ENCODE results near the gene FGFR3. TPM values are rescaled to one million over a fixed set of nuclear protein-coding genes. Genes with fewer than 3 reads are reported as not detected.

FGFR3 gene
- total RNA-seq, 2 experiments from 2014 or later = 0.07 to 1.0 TPM

GRCh38 chr4:1753697-1754311 is 39.3 kb upstream of the FGFR3 start:
- ChIA-PET POLR2A (interaction anchor here (0.6 to 1.1 kb wide), 2 partner anchors 14 to 24 kb away, joined by 3 read pairs; no protein-coding TSS in a partner anchor), CTCF (interaction anchor here (1.1 kb wide), 1 partner anchor 14 kb away, joined by 3 read pairs; no protein-coding TSS in a partner anchor)
- intact Hi-C loops (cut with micrococcal nuclease) = no loop called here
- Mint-ChIP-seq H3K4me3 (no peak overlapping the region), H3K36me3 (ENCODE audit: low read depth) (no peaks in the 10 kb centered on the region), H3K27ac (no peak overlapping the region), H3K9me3 (no peaks in the 10 kb centered on the region), H3K27me3 (peaks cover 4% of the 10 kb centered on the region), H3K4me1 (ENCODE audit: low read depth) (peaks cover 4% of the 10 kb centered on the region)
- DNase-seq (no peak), ATAC-seq (no peak)
- TF ChIP-seq, protein P1, sequence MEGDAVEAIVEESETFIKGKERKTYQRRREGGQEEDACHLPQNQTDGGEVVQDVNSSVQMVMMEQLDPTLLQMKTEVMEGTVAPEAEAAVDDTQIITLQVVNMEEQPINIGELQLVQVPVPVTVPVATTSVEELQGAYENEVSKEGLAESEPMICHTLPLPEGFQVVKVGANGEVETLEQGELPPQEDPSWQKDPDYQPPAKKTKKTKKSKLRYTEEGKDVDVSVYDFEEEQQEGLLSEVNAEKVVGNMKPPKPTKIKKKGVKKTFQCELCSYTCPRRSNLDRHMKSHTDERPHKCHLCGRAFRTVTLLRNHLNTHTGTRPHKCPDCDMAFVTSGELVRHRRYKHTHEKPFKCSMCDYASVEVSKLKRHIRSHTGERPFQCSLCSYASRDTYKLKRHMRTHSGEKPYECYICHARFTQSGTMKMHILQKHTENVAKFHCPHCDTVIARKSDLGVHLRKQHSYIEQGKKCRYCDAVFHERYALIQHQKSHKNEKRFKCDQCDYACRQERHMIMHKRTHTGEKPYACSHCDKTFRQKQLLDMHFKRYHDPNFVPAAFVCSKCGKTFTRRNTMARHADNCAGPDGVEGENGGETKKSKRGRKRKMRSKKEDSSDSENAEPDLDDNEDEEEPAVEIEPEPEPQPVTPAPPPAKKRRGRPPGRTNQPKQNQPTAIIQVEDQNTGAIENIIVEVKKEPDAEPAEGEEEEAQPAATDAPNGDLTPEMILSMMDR (IDR thresholded peaks at IDR 0.05) = no peak

DNA sequence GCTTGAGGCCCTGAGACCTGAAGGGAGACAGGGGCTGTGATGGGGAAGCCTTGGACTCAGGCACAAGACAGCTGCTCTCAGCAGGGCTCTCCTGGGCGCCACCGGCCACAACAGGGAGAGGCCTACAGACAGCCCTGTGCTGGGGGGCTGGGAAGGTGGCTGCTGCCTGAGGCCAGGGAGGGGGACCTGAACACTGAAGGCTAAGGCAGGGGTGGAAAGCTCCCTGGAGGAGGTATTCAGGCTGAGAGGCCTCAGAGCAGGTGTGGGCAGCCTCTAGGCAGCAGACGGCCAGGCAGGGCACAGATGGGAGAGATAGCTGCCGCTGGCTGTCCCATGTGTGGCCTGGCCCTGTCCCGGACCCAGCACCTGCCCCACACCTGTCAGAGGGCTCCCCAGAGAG is 38.8 kb upstream of the FGFR3 start:
- ChIA-PET POLR2A (interaction anchor here (1.1 kb wide), 2 partner anchors 11 to 25 kb away, joined by 3 read pairs; no protein-coding TSS in a partner anchor), CTCF (interaction anchor here (1.1 to 1.2 kb wide), 2 partner anchors 9 to 13 kb away, joined by 3 to 5 read pairs; no protein-coding TSS in a partner anchor)
- TF ChIP-seq, protein P1 (IDR thresholded peaks at IDR 0.05) = no peak
- Mint-ChIP-seq H3K4me3 (no peak overlapping the region), H3K36me3 (ENCODE audit: low read depth) (no peaks in the 10 kb centered on the region), H3K27ac (no peak overlapping the region), H3K27me3 (peaks cover 4% of the 10 kb centered on the region), H3K4me1 (ENCODE audit: low read depth) (peaks cover 4% of the 10 kb centered on the region), H3K9me3 (no peaks in the 10 kb centered on the region)
- no peak for ATAC-seq
- intact Hi-C loops (cut with micrococcal nuclease) = no loop called here
- no peak for DNase-seq

DNA sequence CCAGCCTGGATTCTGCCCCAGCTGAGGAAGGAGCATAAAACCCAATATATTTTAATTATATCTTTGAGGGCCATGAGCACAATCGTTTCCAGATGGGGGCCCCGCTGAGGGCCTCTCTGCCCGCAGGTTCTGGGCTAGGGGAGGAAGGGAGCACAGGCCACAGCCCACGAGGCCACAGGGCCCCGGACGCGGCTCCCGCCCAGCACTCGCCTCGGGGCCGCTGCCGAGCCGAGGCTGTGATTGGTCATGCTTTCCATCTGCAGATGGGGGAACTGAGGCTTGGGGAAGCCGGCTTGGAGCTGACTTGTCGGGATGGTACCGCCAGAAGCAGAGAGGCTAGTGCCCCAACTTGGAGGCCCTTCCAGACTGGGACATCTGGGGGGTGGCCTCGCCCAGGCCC is 37.8 kb upstream of the FGFR3 start:
- no peaks in the 10 kb centered on the region for H3K36me3 Mint-ChIP-seq (ENCODE audit: low read depth)
- TF ChIP-seq, protein P1 (IDR thresholded peaks at IDR 0.05) = no peak
- peaks cover 4% of the 10 kb centered on the region for H3K4me1 Mint-ChIP-seq (ENCODE audit: low read depth)
- ChIA-PET CTCF (interaction anchor here (1.2 kb wide), 1 partner anchor 10 kb away, joined by 5 read pairs; no protein-coding TSS in a partner anchor), POLR2A (interaction anchor here (1.1 kb wide), 1 partner anchor 10 kb away, joined by 3 read pairs; no protein-coding TSS in a partner anchor)
- DNase-seq = no peak
- no peaks in the 10 kb centered on the region for H3K9me3 Mint-ChIP-seq
- H3K27ac Mint-ChIP-seq = no peak overlapping the region
- H3K4me3 Mint-ChIP-seq = no peak overlapping the region
- ATAC-seq = no peak
- intact Hi-C loops (cut with micrococcal nuclease) = no loop called here
- peaks cover 4% of the 10 kb centered on the region for H3K27me3 Mint-ChIP-seq

DNA sequence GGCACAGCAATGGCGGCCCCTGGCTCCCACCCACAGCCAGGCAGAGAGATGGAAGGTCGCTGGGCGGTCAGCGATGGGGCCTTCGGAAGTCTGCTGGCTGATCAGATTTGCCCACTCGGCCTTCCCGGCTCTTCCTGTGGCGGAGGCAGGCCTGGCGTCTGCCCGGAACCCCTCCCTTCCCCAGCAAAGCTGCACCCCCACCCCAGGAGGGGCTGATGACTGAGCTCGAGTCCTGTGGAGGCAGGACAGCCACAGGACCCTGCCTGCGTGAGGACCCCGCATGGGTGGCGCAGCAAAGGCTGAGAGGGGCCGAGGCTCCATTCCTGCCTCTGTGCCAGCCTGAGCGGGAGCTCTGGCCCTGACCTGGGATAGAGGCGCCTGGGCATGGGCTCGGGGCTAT is 37.0 kb upstream of the FGFR3 start:
- ChIA-PET POLR2A (no interaction called here), CTCF (interaction anchor here (0.7 to 1.1 kb wide), 2 partner anchors 9 to 30 kb away, joined by 3 read pairs; no protein-coding TSS in a partner anchor)
- intact Hi-C loops (cut with micrococcal nuclease) = no loop called here
- TF ChIP-seq, protein P1 (IDR thresholded peaks at IDR 0.05) = no peak
- H3K4me1 Mint-ChIP-seq (ENCODE audit: low read depth) = peaks cover 4% of the 10 kb centered on the region
- H3K9me3 Mint-ChIP-seq = no peaks in the 10 kb centered on the region
- H3K27me3 Mint-ChIP-seq = no peaks in the 10 kb centered on the region
- ATAC-seq (no peak), DNase-seq (no peak)
- H3K4me3 Mint-ChIP-seq = no peak overlapping the region
- no peaks in the 10 kb centered on the region for H3K36me3 Mint-ChIP-seq (ENCODE audit: low read depth)
- H3K27ac Mint-ChIP-seq = no peak overlapping the region
